IMR-90 (cell line): ENCODE measurements around the gene RXFP1. TPM values are rescaled to one million over a fixed set of nuclear protein-coding genes. Genes with fewer than 3 reads are reported as not detected.

Source experiments
- ATAC-seq: fragments of 200-7000 bp; cut with Tn5 transposase; 2 replicates; pipeline ENCODE4 v1.9.1; 2020; ENCODE audit warnings: low read depth, mild to moderate bottlenecking, moderate library complexity
- BruUV-seq: library from RNA; stranded (reverse); fragments of 400-500 nt; replicated peaks from 2 replicates; lab custom pipeline; 2021; lab: Mats Ljungman, UMichigan
- CTCF ChIA-PET: fragments of 300-600 bp; formaldehyde crosslinking; extraction: SDS; loops from one replicate; lab custom pipeline; 2021; ENCODE audit warnings: antibody characterized with exemption; lab: Yijun Ruan, JAX
- POLR2A ChIA-PET: fragments of 300-600 bp; sonication (Branson Sonifier 250); formaldehyde crosslinking; loops from one replicate; lab custom pipeline; 2022; ENCODE audit warnings: antibody characterized with exemption; ENCODE audit not compliant: unreplicated experiment; lab: Charles Lee
- DNase-seq: peaks from one replicate; pipeline ENCODE4 v3.0.0; 2013
- H2AFZ ChIP-seq: replicated peaks from 2 replicates; pipeline ENCODE3; 2013; ENCODE audit warnings: low read length, mild to moderate bottlenecking; ENCODE audit not compliant: poor library complexity
- H2AK5ac ChIP-seq: 2 replicates; pipeline ENCODE4 v1.6.1; 2013; ENCODE audit warnings: low read depth, low read length, inconsistent platforms
- H2AK9ac ChIP-seq: replicated peaks from 2 replicates; pipeline ENCODE3; 2013; ENCODE audit warnings: mild to moderate bottlenecking, low read depth, low read length, moderate library complexity; ENCODE audit not compliant: poor library complexity
- H2BK120ac ChIP-seq: 2 replicates; pipeline ENCODE4 v1.6.1; 2013; ENCODE audit warnings: low read depth, low read length, inconsistent platforms
- H2BK15ac ChIP-seq: 3 replicates; pipeline ENCODE4 v1.6.1; 2013; ENCODE audit warnings: low read depth, low read length, inconsistent platforms
- H2BK20ac ChIP-seq: 2 replicates; pipeline ENCODE4 v1.6.1; 2013; ENCODE audit warnings: low read depth, mild to moderate bottlenecking, inconsistent platforms, low read length, moderate library complexity
- H2BK5ac ChIP-seq: 2 replicates; pipeline ENCODE4 v1.6.1; 2013; ENCODE audit warnings: mild to moderate bottlenecking, low read depth, low read length, inconsistent platforms; ENCODE audit not compliant: poor library complexity, severe bottlenecking
- H3K14ac ChIP-seq: replicated peaks from 2 replicates; pipeline ENCODE4 v1.6.1; 2013; ENCODE audit warnings: low read depth, low read length, inconsistent platforms
- H3K18ac ChIP-seq: 2 replicates; pipeline ENCODE4 v1.6.1; 2013; ENCODE audit warnings: low read depth, low read length, control low read depth
- H3K23ac ChIP-seq: 2 replicates; pipeline ENCODE4 v1.6.1; 2013; ENCODE audit warnings: low read depth, low read length, inconsistent platforms
- H3K27ac ChIP-seq: 2 replicates; pipeline ENCODE4 v1.5.1; 2013; ENCODE audit warnings: mild to moderate bottlenecking, control low read depth, low read length; ENCODE audit not compliant: insufficient read depth
- H3K27me3 ChIP-seq: 2 replicates; pipeline ENCODE4 v1.6.1; 2013; ENCODE audit warnings: low read length; ENCODE audit not compliant: control insufficient read depth, insufficient read depth
- H3K36me3 ChIP-seq: 2 replicates; pipeline ENCODE4 v1.6.1; 2013; ENCODE audit warnings: low read length, mixed read lengths; ENCODE audit not compliant: control insufficient read depth, insufficient read depth
- H3K4ac ChIP-seq: 2 replicates; pipeline ENCODE4 v1.6.1; 2013; ENCODE audit warnings: low read depth, low read length, inconsistent platforms
- H3K4me1 ChIP-seq: 2 replicates; pipeline ENCODE4 v1.6.1; 2013; ENCODE audit warnings: low read length, mixed read lengths; ENCODE audit not compliant: control insufficient read depth, insufficient read depth
- H3K4me2 ChIP-seq: 2 replicates; pipeline ENCODE4 v1.6.1; 2013; ENCODE audit warnings: low read depth, mild to moderate bottlenecking, control low read depth, low read length, moderate library complexity
- H3K4me3 ChIP-seq: 2 replicates; pipeline ENCODE4 v1.5.1; 2013; ENCODE audit warnings: low read depth, mild to moderate bottlenecking, control low read depth, low read length, moderate library complexity; ENCODE audit not compliant: insufficient read depth
- H3K56ac ChIP-seq: 2 replicates; pipeline ENCODE4 v1.6.1; 2013; ENCODE audit warnings: low read length, inconsistent platforms; ENCODE audit not compliant: insufficient read depth; ENCODE audit errors: extremely low read depth
- H3K79me1 ChIP-seq, 2 experiments: 2 replicates each; pipeline ENCODE4 v1.6.1; 2013; ENCODE audit warnings: low read length in 2 of 2, inconsistent platforms in 1 of 2, low read depth in 1 of 2
- H3K9ac ChIP-seq: 2 replicates; pipeline ENCODE4 v1.6.1; 2013; ENCODE audit warnings: low read depth, low read length, control low read depth
- H3K9me1 ChIP-seq: 2 replicates; pipeline ENCODE4 v1.6.1; 2013; ENCODE audit warnings: low read length, inconsistent platforms; ENCODE audit not compliant: insufficient read depth
- H3K9me3 ChIP-seq: 2 replicates; pipeline ENCODE4 v1.6.1; 2013; ENCODE audit warnings: low read length; ENCODE audit not compliant: control insufficient read depth, insufficient read depth
- H4K20me1 ChIP-seq: 2 replicates; pipeline ENCODE4 v1.6.1; 2013; ENCODE audit warnings: low read length, inconsistent platforms; ENCODE audit not compliant: insufficient read depth
- H4K5ac ChIP-seq: 2 replicates; pipeline ENCODE4 v1.6.1; 2013; ENCODE audit warnings: mild to moderate bottlenecking, low read depth, low read length, control low read depth
- H4K8ac ChIP-seq, 2 experiments: 2 replicates each; pipeline ENCODE4 v1.6.1; 2013; ENCODE audit warnings: low read depth in 2 of 2, low read length in 2 of 2, control low read depth in 1 of 2, inconsistent platforms in 1 of 2
- H4K91ac ChIP-seq: 2 replicates; pipeline ENCODE4 v1.6.1; 2013; ENCODE audit warnings: low read depth, low read length, inconsistent platforms; ENCODE audit not compliant: insufficient read depth
- MAFK ChIP-seq: IDR thresholded peaks from 2 replicates; pipeline ENCODE4 v1.6.1; 2012; ENCODE audit warnings: low read depth, low read length, improper control_type of control experiment
- MXI1 ChIP-seq: IDR thresholded peaks from 2 replicates; pipeline ENCODE4 v1.6.1; 2012; ENCODE audit warnings: low read depth, mild to moderate bottlenecking, low read length, moderate library complexity, borderline replicate concordance
- NFE2L2 ChIP-seq: fragments of 150-350 bp; IDR thresholded peaks from 2 replicates; pipeline ENCODE4 v1.6.1; 2016; ENCODE audit warnings: low read depth, mild to moderate bottlenecking, low read length
- RAD21 ChIP-seq: IDR thresholded peaks from 2 replicates; pipeline ENCODE4 v1.6.1; 2012; ENCODE audit warnings: low read length, improper control_type of control experiment
- RCOR1 ChIP-seq: IDR thresholded peaks from 2 replicates; pipeline ENCODE4 v1.6.1; 2012; ENCODE audit warnings: mild to moderate bottlenecking, low read length, improper control_type of control experiment; ENCODE audit not compliant: insufficient replicate concordance
- RFX5 ChIP-seq: IDR thresholded peaks from 2 replicates; pipeline ENCODE4 v1.8.0; 2012; ENCODE audit warnings: low read depth, mild to moderate bottlenecking, low read length, moderate library complexity
- SMC3 ChIP-seq: fragments of 150-350 bp; IDR thresholded peaks from 2 replicates; pipeline ENCODE4 v1.6.1; 2016; ENCODE audit warnings: low read depth, mild to moderate bottlenecking, antibody characterized with exemption, low read length, moderate library complexity
- WGBS, 2 experiments: methylation state at CpG; one replicate each; pipeline versions ENCODE4 v1.1.5 to v1.1.7; 2013; ENCODE audit warnings: missing lambda C conversion rate in 2 of 2; ENCODE audit not compliant: insufficient read length in 1 of 2; ENCODE audit errors: extremely low coverage in 2 of 2; 5-methylcytosine and 5-hydroxymethylcytosine counted together
- dilution Hi-C: fragments of 300-500 bp; cut with HindIII; formaldehyde crosslinking; loops from one replicate; pipeline ENCODE4 v1.14.3; 2018; ENCODE audit warnings: low sequenced_read_pairs; ENCODE audit not compliant: unreplicated experiment
- in situ Hi-C: fragments of 300-500 bp; cut with MboI; formaldehyde crosslinking; loops from 3 replicates; pipeline ENCODE4 v1.14.3; 2019; ENCODE audit warnings: low sequenced_read_pairs, inconsistent platforms, mixed read lengths
- intact Hi-C: fragments of 100-400 bp; cut with micrococcal nuclease; formaldehyde crosslinking; loops from 2 replicates; pipeline ENCODE4 v1.10.0; 2022
- polyA plus RNA-seq, 3 experiments: library from polyadenylated mRNA; depleted of rRNA; stranded (reverse); fragments of >200 nt; gene quantifications; 2 replicates each; pipeline ENCODE4 v1.2.3, GENCODE V29; 2012; ENCODE audit warnings: low replicate concordance in 1 of 3
- total RNA-seq: library from RNA; depleted of rRNA; stranded (reverse); fragments of >200 nt; gene quantifications from 2 replicates; pipeline ENCODE4 v1.2.3, GENCODE V29; 2012
- TF ChIP-seq, protein P1 (sequence below): conservative IDR thresholded peaks from 2 replicates; pipeline ENCODE4 v1.5.1; 2012; ENCODE audit warnings: mild to moderate bottlenecking, low read depth, low read length, improper control_type of control experiment
- TF ChIP-seq, protein P2 (sequence below): fragments of 150-350 bp; IDR thresholded peaks from 2 replicates; pipeline ENCODE4 v1.6.1; 2016; ENCODE audit warnings: low read depth, mild to moderate bottlenecking, low read length, moderate library complexity, borderline replicate concordance
- TF ChIP-seq, protein P3 (sequence below): fragments of 150-350 bp; IDR thresholded peaks from 2 replicates; pipeline ENCODE4 v1.6.1; 2017; ENCODE audit warnings: mild to moderate bottlenecking, antibody characterized with exemption, low read length, low read depth

RXFP1 gene
- total and polyA plus RNA-seq, 2 of the 4 experiments (the other 2 are of a cell fraction) = not detected

DNA sequence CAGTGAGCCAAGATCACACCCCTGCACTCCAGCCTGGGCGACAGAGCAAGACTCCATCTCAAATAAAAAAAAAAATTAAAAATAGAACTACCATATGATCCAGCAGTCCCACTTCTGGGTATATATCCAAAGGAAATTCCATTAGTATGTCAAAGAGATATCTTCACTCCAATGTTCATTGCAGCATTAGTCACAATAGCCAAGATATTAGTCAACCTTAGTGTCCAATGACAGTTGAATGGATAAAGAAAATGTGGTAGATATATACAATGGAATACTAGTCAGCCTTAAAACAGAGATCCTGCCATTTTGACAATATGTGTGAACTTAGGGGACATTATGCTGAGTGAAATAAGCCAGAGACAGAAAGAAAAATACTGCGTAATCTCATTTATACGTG, 100.6 kb downstream of the RXFP1 start:
- no peak overlapping the region for H3K56ac ChIP-seq
- H2BK5ac ChIP-seq = no peak overlapping the region
- no peak overlapping the region for H3K4ac ChIP-seq
- H4K91ac ChIP-seq = no peak overlapping the region
- no peak overlapping the region for H2BK15ac ChIP-seq
- no peak overlapping the region for H3K27ac ChIP-seq
- H4K8ac ChIP-seq = no peak overlapping the region
- ATAC-seq = no peak
- no peaks in the 10 kb centered on the region for H4K20me1 ChIP-seq
- ChIA-PET POLR2A (no interaction called here), CTCF (no interaction called here)
- 92% methylated on average over 2 of the region's 3 CpGs; no CpG with 5 or more reads in 1 of the 2 experiments for WGBS, 2 experiments
- no peaks in the 10 kb centered on the region for H3K36me3 ChIP-seq
- no peak overlapping the region for H3K4me2 ChIP-seq
- no peak overlapping the region for H3K18ac ChIP-seq
- H3K4me1 ChIP-seq = no peaks in the 10 kb centered on the region
- H3K79me1 ChIP-seq = no peaks in the 10 kb centered on the region
- H2BK120ac ChIP-seq = no peak overlapping the region
- DNase-seq = peak; percentile 34
- no peaks in the 10 kb centered on the region for H3K27me3 ChIP-seq
- no peaks in the 10 kb centered on the region for H3K9me1 ChIP-seq
- H3K9ac ChIP-seq = no peak overlapping the region
- no peak overlapping the region for H3K23ac ChIP-seq
- H2BK20ac ChIP-seq = no peak overlapping the region
- no peaks in the 10 kb centered on the region for H3K9me3 ChIP-seq
- no peak overlapping the region for H4K5ac ChIP-seq
- no peak overlapping the region for H2AFZ ChIP-seq
- H2AK5ac ChIP-seq = no peak overlapping the region
- H3K14ac ChIP-seq = no peak overlapping the region; the same call in 1 of the 2 replicates
- in situ Hi-C loops (loop anchor here (5.0 kb wide), 1 partner anchor 360 kb away; no protein-coding TSS in a partner anchor), intact Hi-C loops (no loop called here), dilution Hi-C loops (no loop called here)
- BruUV-seq = no TSS peak
- TF ChIP-seq NFE2L2 (no peak), RFX5 (no peak), MXI1 (no peak), MAFK (no peak), RCOR1 (no peak), SMC3 (no peak), RAD21 (no peak)
- TF ChIP-seq, protein P1, sequence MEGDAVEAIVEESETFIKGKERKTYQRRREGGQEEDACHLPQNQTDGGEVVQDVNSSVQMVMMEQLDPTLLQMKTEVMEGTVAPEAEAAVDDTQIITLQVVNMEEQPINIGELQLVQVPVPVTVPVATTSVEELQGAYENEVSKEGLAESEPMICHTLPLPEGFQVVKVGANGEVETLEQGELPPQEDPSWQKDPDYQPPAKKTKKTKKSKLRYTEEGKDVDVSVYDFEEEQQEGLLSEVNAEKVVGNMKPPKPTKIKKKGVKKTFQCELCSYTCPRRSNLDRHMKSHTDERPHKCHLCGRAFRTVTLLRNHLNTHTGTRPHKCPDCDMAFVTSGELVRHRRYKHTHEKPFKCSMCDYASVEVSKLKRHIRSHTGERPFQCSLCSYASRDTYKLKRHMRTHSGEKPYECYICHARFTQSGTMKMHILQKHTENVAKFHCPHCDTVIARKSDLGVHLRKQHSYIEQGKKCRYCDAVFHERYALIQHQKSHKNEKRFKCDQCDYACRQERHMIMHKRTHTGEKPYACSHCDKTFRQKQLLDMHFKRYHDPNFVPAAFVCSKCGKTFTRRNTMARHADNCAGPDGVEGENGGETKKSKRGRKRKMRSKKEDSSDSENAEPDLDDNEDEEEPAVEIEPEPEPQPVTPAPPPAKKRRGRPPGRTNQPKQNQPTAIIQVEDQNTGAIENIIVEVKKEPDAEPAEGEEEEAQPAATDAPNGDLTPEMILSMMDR = no peak
- TF ChIP-seq, protein P2, sequence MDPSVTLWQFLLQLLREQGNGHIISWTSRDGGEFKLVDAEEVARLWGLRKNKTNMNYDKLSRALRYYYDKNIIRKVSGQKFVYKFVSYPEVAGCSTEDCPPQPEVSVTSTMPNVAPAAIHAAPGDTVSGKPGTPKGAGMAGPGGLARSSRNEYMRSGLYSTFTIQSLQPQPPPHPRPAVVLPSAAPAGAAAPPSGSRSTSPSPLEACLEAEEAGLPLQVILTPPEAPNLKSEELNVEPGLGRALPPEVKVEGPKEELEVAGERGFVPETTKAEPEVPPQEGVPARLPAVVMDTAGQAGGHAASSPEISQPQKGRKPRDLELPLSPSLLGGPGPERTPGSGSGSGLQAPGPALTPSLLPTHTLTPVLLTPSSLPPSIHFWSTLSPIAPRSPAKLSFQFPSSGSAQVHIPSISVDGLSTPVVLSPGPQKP = no peak
- TF ChIP-seq, protein P3, sequence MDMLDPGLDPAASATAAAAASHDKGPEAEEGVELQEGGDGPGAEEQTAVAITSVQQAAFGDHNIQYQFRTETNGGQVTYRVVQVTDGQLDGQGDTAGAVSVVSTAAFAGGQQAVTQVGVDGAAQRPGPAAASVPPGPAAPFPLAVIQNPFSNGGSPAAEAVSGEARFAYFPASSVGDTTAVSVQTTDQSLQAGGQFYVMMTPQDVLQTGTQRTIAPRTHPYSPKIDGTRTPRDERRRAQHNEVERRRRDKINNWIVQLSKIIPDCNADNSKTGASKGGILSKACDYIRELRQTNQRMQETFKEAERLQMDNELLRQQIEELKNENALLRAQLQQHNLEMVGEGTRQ = no peak
- no peak overlapping the region for H2AK9ac ChIP-seq
- no peak overlapping the region for H3K4me3 ChIP-seq
